Liver (tissue), 3 donors: ENCODE measurements around the gene SYT17.

Experiments
- EGR1 ChIP-seq, 2 donors: IDR thresholded peaks; 2 replicates each; pipeline ENCODE4 v1.6.1; 2016 to 2018; ENCODE audit warnings: antibody characterized with exemption in 2 of 2, low read depth in 2 of 2
- FOXA2 ChIP-seq: IDR thresholded peaks from 2 replicates; pipeline ENCODE4 v1.6.1; 2016; ENCODE audit warnings: antibody characterized with exemption
- GABPA ChIP-seq, 2 donors: IDR thresholded peaks in 1 of 2; conservative IDR thresholded peaks in 1 of 2; 2 replicates each; pipeline ENCODE4 v1.6.1; 2016; ENCODE audit warnings: antibody characterized with exemption in 2 of 2, mild to moderate bottlenecking in 1 of 2, moderate library complexity in 1 of 2
- HNF4A ChIP-seq, 2 donors: conservative IDR thresholded peaks; 2 replicates each; pipeline ENCODE4 v1.6.1; 2016; ENCODE audit warnings: antibody characterized with exemption in 2 of 2, mild to moderate bottlenecking in 2 of 2
- JUND ChIP-seq, 2 donors: IDR thresholded peaks; 2 replicates each; pipeline ENCODE4 v1.6.1; 2016; ENCODE audit warnings: antibody characterized with exemption in 2 of 2
- MAX ChIP-seq: IDR thresholded peaks from 2 replicates; pipeline ENCODE4 v1.6.1; 2016; ENCODE audit warnings: antibody characterized with exemption
- RAD21 ChIP-seq, 2 donors: IDR thresholded peaks; 2 replicates each; pipeline ENCODE4 v1.6.1; 2016; ENCODE audit warnings: antibody characterized with exemption in 2 of 2, mild to moderate bottlenecking in 2 of 2
- RXRA ChIP-seq, 2 donors: IDR thresholded peaks; 2 replicates each; pipeline ENCODE4 v1.6.1; 2017 to 2018; ENCODE audit warnings: antibody characterized with exemption in 2 of 2, mild to moderate bottlenecking in 1 of 2
- SP1 ChIP-seq: IDR thresholded peaks from 2 replicates; pipeline ENCODE4 v1.6.1; 2018; ENCODE audit warnings: antibody characterized with exemption, mild to moderate bottlenecking
- TAF1 ChIP-seq: conservative IDR thresholded peaks from 2 replicates; pipeline ENCODE4 v1.6.1; 2016; ENCODE audit warnings: antibody characterized with exemption, mild to moderate bottlenecking
- YY1 ChIP-seq: IDR thresholded peaks from 2 replicates; pipeline ENCODE4 v1.6.1; 2016; ENCODE audit warnings: antibody characterized with exemption, mild to moderate bottlenecking
- ZBTB33 ChIP-seq: IDR thresholded peaks from 2 replicates; pipeline ENCODE4 v1.6.1; 2016; ENCODE audit warnings: antibody characterized with exemption
- TF ChIP-seq, protein P1 (sequence below): fragments of 150-350 bp; IDR thresholded peaks from 2 replicates; pipeline ENCODE4 v1.5.1; 2017; ENCODE audit warnings: improper control_type of control experiment, low read depth, low read length; ENCODE audit not compliant: missing input control
- TF ChIP-seq, protein P2 (sequence below): IDR thresholded peaks from 2 replicates; pipeline ENCODE4 v1.6.1; 2016; ENCODE audit warnings: antibody characterized with exemption, mild to moderate bottlenecking
- donor health status: healthy.
- donor health status: healthy.

GRCh38 chr16:19281246-19281645 is 113.2 kb downstream of the SYT17 start:
- TF ChIP-seq, protein P1, sequence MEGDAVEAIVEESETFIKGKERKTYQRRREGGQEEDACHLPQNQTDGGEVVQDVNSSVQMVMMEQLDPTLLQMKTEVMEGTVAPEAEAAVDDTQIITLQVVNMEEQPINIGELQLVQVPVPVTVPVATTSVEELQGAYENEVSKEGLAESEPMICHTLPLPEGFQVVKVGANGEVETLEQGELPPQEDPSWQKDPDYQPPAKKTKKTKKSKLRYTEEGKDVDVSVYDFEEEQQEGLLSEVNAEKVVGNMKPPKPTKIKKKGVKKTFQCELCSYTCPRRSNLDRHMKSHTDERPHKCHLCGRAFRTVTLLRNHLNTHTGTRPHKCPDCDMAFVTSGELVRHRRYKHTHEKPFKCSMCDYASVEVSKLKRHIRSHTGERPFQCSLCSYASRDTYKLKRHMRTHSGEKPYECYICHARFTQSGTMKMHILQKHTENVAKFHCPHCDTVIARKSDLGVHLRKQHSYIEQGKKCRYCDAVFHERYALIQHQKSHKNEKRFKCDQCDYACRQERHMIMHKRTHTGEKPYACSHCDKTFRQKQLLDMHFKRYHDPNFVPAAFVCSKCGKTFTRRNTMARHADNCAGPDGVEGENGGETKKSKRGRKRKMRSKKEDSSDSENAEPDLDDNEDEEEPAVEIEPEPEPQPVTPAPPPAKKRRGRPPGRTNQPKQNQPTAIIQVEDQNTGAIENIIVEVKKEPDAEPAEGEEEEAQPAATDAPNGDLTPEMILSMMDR = no peak
- no peak for TF ChIP-seq SP1
- no peak for TF ChIP-seq GABPA (IDR thresholded peaks at IDR 0.05 in 1 of 2, conservative IDR thresholded peaks at IDR 0.05 in 1 of 2)
- TF ChIP-seq YY1 = no peak
- TF ChIP-seq EGR1 (IDR thresholded peaks at IDR 0.05; ENCODE audit: low read depth in 2 of 2) = no peak
- TF ChIP-seq, protein P2, sequence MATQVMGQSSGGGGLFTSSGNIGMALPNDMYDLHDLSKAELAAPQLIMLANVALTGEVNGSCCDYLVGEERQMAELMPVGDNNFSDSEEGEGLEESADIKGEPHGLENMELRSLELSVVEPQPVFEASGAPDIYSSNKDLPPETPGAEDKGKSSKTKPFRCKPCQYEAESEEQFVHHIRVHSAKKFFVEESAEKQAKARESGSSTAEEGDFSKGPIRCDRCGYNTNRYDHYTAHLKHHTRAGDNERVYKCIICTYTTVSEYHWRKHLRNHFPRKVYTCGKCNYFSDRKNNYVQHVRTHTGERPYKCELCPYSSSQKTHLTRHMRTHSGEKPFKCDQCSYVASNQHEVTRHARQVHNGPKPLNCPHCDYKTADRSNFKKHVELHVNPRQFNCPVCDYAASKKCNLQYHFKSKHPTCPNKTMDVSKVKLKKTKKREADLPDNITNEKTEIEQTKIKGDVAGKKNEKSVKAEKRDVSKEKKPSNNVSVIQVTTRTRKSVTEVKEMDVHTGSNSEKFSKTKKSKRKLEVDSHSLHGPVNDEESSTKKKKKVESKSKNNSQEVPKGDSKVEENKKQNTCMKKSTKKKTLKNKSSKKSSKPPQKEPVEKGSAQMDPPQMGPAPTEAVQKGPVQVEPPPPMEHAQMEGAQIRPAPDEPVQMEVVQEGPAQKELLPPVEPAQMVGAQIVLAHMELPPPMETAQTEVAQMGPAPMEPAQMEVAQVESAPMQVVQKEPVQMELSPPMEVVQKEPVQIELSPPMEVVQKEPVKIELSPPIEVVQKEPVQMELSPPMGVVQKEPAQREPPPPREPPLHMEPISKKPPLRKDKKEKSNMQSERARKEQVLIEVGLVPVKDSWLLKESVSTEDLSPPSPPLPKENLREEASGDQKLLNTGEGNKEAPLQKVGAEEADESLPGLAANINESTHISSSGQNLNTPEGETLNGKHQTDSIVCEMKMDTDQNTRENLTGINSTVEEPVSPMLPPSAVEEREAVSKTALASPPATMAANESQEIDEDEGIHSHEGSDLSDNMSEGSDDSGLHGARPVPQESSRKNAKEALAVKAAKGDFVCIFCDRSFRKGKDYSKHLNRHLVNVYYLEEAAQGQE = no peak
- TF ChIP-seq RXRA (IDR thresholded peaks at IDR 0.05) = no peak
- TF ChIP-seq FOXA2 = no peak
- no peak for TF ChIP-seq TAF1
- no peak for TF ChIP-seq ZBTB33
- TF ChIP-seq MAX = no peak
- TF ChIP-seq JUND (IDR thresholded peaks at IDR 0.05) = no peak
- no peak for TF ChIP-seq RAD21 (IDR thresholded peaks at IDR 0.05)
- TF ChIP-seq HNF4A (conservative IDR thresholded peaks at IDR 0.05) = no peak
